H9 (cell line): ENCODE results near the gene AANAT. TPM values are rescaled to one million over a fixed set of nuclear protein-coding genes. Genes with fewer than 3 reads are reported as not detected.

Experiments
- DNase-seq: peaks from one replicate; pipeline ENCODE4 v3.0.0-alpha.2; 2017
- H2AFZ ChIP-seq: one replicate; pipeline ENCODE4 v1.6.1; 2013; ENCODE audit warnings: mild to moderate bottlenecking, low read length, control low read depth, moderate library complexity
- H2AK5ac ChIP-seq: 2 replicates; pipeline ENCODE4 v1.6.1; 2013; ENCODE audit warnings: low read length, control low read depth, mixed read lengths; ENCODE audit not compliant: insufficient read length
- H2BK120ac ChIP-seq: one replicate; pipeline ENCODE4 v1.6.1; 2013; ENCODE audit warnings: low read depth, mild to moderate bottlenecking, low read length, control low read depth, inconsistent platforms; ENCODE audit not compliant: poor library complexity, severe bottlenecking
- H2BK12ac ChIP-seq: 2 replicates; pipeline ENCODE4 v1.6.1; 2013; ENCODE audit warnings: low read length, control low read depth, mixed read lengths, low read depth; ENCODE audit not compliant: insufficient read length
- H2BK15ac ChIP-seq: 2 replicates; pipeline ENCODE4 v1.6.1; 2013; ENCODE audit warnings: low read depth, low read length, control low read depth
- H2BK20ac ChIP-seq: one replicate; pipeline ENCODE4 v1.6.1; 2013; ENCODE audit warnings: low read depth, mild to moderate bottlenecking, low read length, control low read depth, inconsistent platforms; ENCODE audit not compliant: poor library complexity, severe bottlenecking
- H2BK5ac ChIP-seq: 2 replicates; pipeline ENCODE4 v1.6.1; 2013; ENCODE audit warnings: low read length, control low read depth, mixed read lengths; ENCODE audit not compliant: insufficient read length
- H3K14ac ChIP-seq: 2 replicates; pipeline ENCODE4 v1.6.1; 2013; ENCODE audit warnings: low read length, control low read depth; ENCODE audit not compliant: insufficient read depth
- H3K18ac ChIP-seq: 2 replicates; pipeline ENCODE4 v1.6.1; 2013; ENCODE audit warnings: low read depth, mild to moderate bottlenecking, mixed read lengths, low read length, control low read depth; ENCODE audit not compliant: insufficient read length
- H3K23ac ChIP-seq: 2 replicates; pipeline ENCODE4 v1.6.1; 2013; ENCODE audit warnings: low read length, control low read depth, mixed read lengths, low read depth; ENCODE audit not compliant: insufficient read length
- H3K23me2 ChIP-seq: 2 replicates; pipeline ENCODE4 v1.6.1; 2013; ENCODE audit warnings: low read depth, mild to moderate bottlenecking, mixed read lengths, low read length, control low read depth; ENCODE audit not compliant: insufficient read length, poor library complexity, severe bottlenecking
- H3K27ac ChIP-seq: 2 replicates; pipeline ENCODE4 v1.5.1; 2013; ENCODE audit warnings: low read length, control low read depth, mixed read lengths, low read depth; ENCODE audit not compliant: insufficient read length
- H3K27me3 ChIP-seq: 2 replicates; pipeline ENCODE4 v1.6.1; 2013; ENCODE audit warnings: low read length, control low read depth, inconsistent platforms; ENCODE audit not compliant: insufficient read depth
- H3K4ac ChIP-seq: 2 replicates; pipeline ENCODE4 v1.6.1; 2013; ENCODE audit warnings: low read depth, mild to moderate bottlenecking, control low read depth, inconsistent platforms, low read length, moderate library complexity
- H3K4me1 ChIP-seq: 2 replicates; pipeline ENCODE4 v1.6.1; 2013; ENCODE audit warnings: low read length, control low read depth, inconsistent platforms; ENCODE audit not compliant: insufficient read depth
- H3K4me2 ChIP-seq: 2 replicates; pipeline ENCODE4 v1.6.1; 2013; ENCODE audit warnings: low read length, control low read depth, mixed read lengths; ENCODE audit not compliant: insufficient read length, insufficient read depth
- H3K56ac ChIP-seq: 2 replicates; pipeline ENCODE4 v1.6.1; 2013; ENCODE audit warnings: low read depth, mild to moderate bottlenecking, mixed read lengths, low read length, control low read depth; ENCODE audit not compliant: insufficient read length
- H3K79me1 ChIP-seq: 2 replicates; pipeline ENCODE4 v1.6.1; 2013; ENCODE audit warnings: low read depth, mild to moderate bottlenecking, moderate library complexity, low read length, control low read depth, inconsistent platforms; ENCODE audit not compliant: insufficient read depth, poor library complexity, severe bottlenecking
- H3K79me2 ChIP-seq: 2 replicates; pipeline ENCODE4 v1.6.1; 2013; ENCODE audit warnings: low read length, control low read depth, inconsistent platforms; ENCODE audit not compliant: insufficient read depth
- H3K9ac ChIP-seq: 2 replicates; pipeline ENCODE4 v1.6.1; 2013; ENCODE audit warnings: low read length, control low read depth, mixed read lengths; ENCODE audit not compliant: insufficient read length; ENCODE audit errors: extremely low read depth
- H3K9me3 ChIP-seq: one replicate; pipeline ENCODE4 v1.6.1; 2013; ENCODE audit warnings: low read depth, low read length, inconsistent platforms; ENCODE audit not compliant: control insufficient read depth
- H3T11ph ChIP-seq: one replicate; pipeline ENCODE4 v1.6.1; 2013; ENCODE audit warnings: mild to moderate bottlenecking, low read length, control low read depth, inconsistent platforms
- H4K20me1 ChIP-seq: one replicate; pipeline ENCODE4 v1.6.1; 2013; ENCODE audit not compliant: control insufficient read depth, insufficient read length, insufficient read depth
- H4K5ac ChIP-seq: 2 replicates; pipeline ENCODE4 v1.6.1; 2013; ENCODE audit warnings: low read depth, mild to moderate bottlenecking, mixed read lengths, low read length, control low read depth; ENCODE audit not compliant: insufficient read length
- H4K8ac ChIP-seq: replicated peaks from 2 replicates; pipeline ENCODE4 v1.6.1; 2013; ENCODE audit warnings: low read length, control low read depth, mixed read lengths, low read depth; ENCODE audit not compliant: insufficient read length
- H4K91ac ChIP-seq: 2 replicates; pipeline ENCODE4 v1.6.1; 2013; ENCODE audit warnings: low read depth, mild to moderate bottlenecking, moderate library complexity, mixed read lengths, low read length, control low read depth; ENCODE audit not compliant: insufficient read length
- H3K27ac Mint-ChIP-seq, 3 experiments: 2 replicates in 2 of 3; 3 replicates in 1 of 3; pipeline ENCODE4 v1.8.0; 2020 to 2021; ENCODE audit warnings: mixed read lengths in 3 of 3, mild to moderate bottlenecking in 1 of 3, moderate library complexity in 1 of 3
- H3K27me3 Mint-ChIP-seq: 2 replicates; pipeline ENCODE4 v1.8.0; 2021; ENCODE audit warnings: low read depth, mild to moderate bottlenecking, moderate library complexity, mixed read lengths
- H3K36me3 Mint-ChIP-seq, 3 experiments: 2 replicates in 2 of 3; 3 replicates in 1 of 3; pipeline ENCODE4 v1.8.0; 2020 to 2021; ENCODE audit warnings: low read depth in 3 of 3, mixed read lengths in 3 of 3; ENCODE audit not compliant: insufficient read depth in 1 of 3
- H3K4me1 Mint-ChIP-seq, 2 experiments: 2 replicates each; pipeline ENCODE4 v1.8.0; 2020; ENCODE audit warnings: mixed read lengths in 2 of 2
- H3K4me3 Mint-ChIP-seq, 2 experiments: 2 replicates in 1 of 2; 3 replicates in 1 of 2; pipeline ENCODE4 v1.8.0; 2020 to 2021; ENCODE audit warnings: mild to moderate bottlenecking in 2 of 2, mixed read lengths in 2 of 2, moderate library complexity in 1 of 2
- H3K9me3 Mint-ChIP-seq, 2 experiments: 2 replicates in 1 of 2; 3 replicates in 1 of 2; pipeline ENCODE4 v1.8.0; 2020; ENCODE audit warnings: mild to moderate bottlenecking in 2 of 2, mixed read lengths in 2 of 2, moderate library complexity in 1 of 2
- WGBS: extraction: QIAGEN DNeasy Blood & Tissue Kit; methylation state at CpG from one replicate; pipeline ENCODE4 v1.1.7; 2013; ENCODE audit warnings: missing lambda C conversion rate, low lambda C conversion rate, mixed read lengths; ENCODE audit not compliant: insufficient read length; ENCODE audit errors: extremely low coverage; 5-methylcytosine and 5-hydroxymethylcytosine counted together
- total RNA-seq: library from RNA; stranded (reverse); gene quantifications from 2 replicates; pipeline ENCODE4 v1.2.1, GENCODE V29; 2021
- TF ChIP-seq, protein P1 (sequence below): fragments of 200-600 bp; sonication (generic); conservative IDR thresholded peaks from 3 replicates; pipeline ENCODE4 v1.8.0; 2021; ENCODE audit warnings: antibody characterized with exemption, mild to moderate bottlenecking

AANAT gene
- total RNA-seq, 1 experiment from 2014 or later: 0.55 TPM

DNA sequence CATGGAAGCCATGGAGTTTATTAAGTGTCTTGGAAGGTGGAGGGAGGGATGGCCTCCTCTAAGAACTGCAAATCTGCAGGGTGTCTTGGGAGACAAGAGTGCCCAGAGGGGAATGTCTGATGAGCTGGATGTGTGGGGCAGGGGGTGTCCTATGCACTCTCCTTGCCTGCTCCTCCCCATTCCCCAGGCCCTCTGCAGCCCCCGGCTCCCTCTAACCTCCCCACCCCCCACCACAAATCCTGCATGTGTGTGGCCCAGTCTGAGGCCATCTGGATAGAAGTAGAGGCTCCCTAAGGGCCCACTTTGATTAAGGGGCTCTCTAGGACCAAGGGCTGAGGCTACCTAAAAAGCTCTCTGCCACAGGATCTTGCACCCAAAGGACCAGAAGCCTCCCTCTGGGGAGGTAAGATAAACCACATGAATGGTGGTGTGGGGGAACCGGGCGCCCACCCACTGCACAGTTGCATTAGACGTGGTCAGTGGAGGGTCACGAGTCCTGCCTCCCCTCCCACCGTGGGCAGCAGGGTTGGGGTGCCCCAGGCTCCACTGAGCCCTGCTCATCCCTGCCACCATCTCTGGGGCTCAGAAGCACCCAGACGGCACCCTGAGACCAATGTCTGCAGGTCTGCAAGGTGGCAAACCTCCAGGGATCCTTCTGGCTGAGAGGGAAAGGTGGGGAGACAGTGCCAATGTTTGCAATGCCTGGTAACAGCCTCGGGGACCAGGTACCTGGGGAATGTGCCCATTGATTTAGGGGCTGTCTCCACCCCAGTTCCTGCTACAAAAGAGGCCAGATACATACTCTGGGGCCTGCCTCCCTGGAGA, 618 bp downstream of the AANAT start:
- no peaks in the 10 kb centered on the region for H3K79me2 ChIP-seq
- H3K23ac ChIP-seq: no peak overlapping the region
- no peak overlapping the region for H4K5ac ChIP-seq
- no peaks in the 10 kb centered on the region for H3K4me1 ChIP-seq
- Mint-ChIP-seq H3K27me3 (peaks cover 11% of the 10 kb centered on the region), H3K9me3 (no peaks in the 10 kb centered on the region), H3K4me1 (peaks cover 0 to 18% of the 10 kb centered on the region in 2 experiments; a peak in 2 of 4 replicates), H3K4me3 (no peak overlapping the region), H3K36me3 (peaks cover 4 to 18% (median 5%) of the 10 kb centered on the region in 3 experiments; a peak in 4 of 7 replicates), H3K27ac (no peak overlapping the region; a peak in 1 of 7 replicates)
- H3K27me3 ChIP-seq: no peaks in the 10 kb centered on the region
- no peak overlapping the region for H4K8ac ChIP-seq
- H3T11ph ChIP-seq: no peak overlapping the region
- TF ChIP-seq, protein P1, sequence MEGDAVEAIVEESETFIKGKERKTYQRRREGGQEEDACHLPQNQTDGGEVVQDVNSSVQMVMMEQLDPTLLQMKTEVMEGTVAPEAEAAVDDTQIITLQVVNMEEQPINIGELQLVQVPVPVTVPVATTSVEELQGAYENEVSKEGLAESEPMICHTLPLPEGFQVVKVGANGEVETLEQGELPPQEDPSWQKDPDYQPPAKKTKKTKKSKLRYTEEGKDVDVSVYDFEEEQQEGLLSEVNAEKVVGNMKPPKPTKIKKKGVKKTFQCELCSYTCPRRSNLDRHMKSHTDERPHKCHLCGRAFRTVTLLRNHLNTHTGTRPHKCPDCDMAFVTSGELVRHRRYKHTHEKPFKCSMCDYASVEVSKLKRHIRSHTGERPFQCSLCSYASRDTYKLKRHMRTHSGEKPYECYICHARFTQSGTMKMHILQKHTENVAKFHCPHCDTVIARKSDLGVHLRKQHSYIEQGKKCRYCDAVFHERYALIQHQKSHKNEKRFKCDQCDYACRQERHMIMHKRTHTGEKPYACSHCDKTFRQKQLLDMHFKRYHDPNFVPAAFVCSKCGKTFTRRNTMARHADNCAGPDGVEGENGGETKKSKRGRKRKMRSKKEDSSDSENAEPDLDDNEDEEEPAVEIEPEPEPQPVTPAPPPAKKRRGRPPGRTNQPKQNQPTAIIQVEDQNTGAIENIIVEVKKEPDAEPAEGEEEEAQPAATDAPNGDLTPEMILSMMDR: no peak
- H2BK120ac ChIP-seq: no peak overlapping the region
- no peak overlapping the region for H3K14ac ChIP-seq
- no peak overlapping the region for H3K4me2 ChIP-seq
- H2AK5ac ChIP-seq: no peak overlapping the region
- H3K9ac ChIP-seq: no peak overlapping the region
- H2BK20ac ChIP-seq: no peak overlapping the region
- no peaks in the 10 kb centered on the region for H3K79me1 ChIP-seq
- no peak overlapping the region for H4K91ac ChIP-seq
- no peak overlapping the region for H3K4ac ChIP-seq
- H2BK12ac ChIP-seq: no peak overlapping the region
- no peak overlapping the region for H3K18ac ChIP-seq
- H3K23me2 ChIP-seq: no peaks in the 10 kb centered on the region
- no peak overlapping the region for H3K56ac ChIP-seq
- H2BK5ac ChIP-seq: no peak overlapping the region
- no peak overlapping the region for H2AFZ ChIP-seq
- no peaks in the 10 kb centered on the region for H3K9me3 ChIP-seq
- no peak overlapping the region for H2BK15ac ChIP-seq
- WGBS: no CpG with 5 or more reads among the region's 8 CpGs
- no peak for DNase-seq
- H3K27ac ChIP-seq: no peak overlapping the region
- H4K20me1 ChIP-seq: no peaks in the 10 kb centered on the region
